ENCODE measurements around the gene LPP. TPM values are rescaled to one million over a fixed set of nuclear protein-coding genes. Genes with fewer than 3 reads are reported as not detected.
A peak's percentile ranks its signal among the peaks of the same experiment; 100 is the strongest.

Gene LPP
- total RNA-seq, 3 donors from 2014 or later (not counting 1 experiment from before 2014, with no cell fraction given) = 137 to 163 (median 149) TPM

GRCh38 chr3:188335656-188336055 is 181.7 kb downstream of the LPP start:
- H3K9me3 ChIP-seq (ENCODE audit: control insufficient read depth, insufficient read depth, low read length) = no peaks in the 10 kb centered on the region
- Mint-ChIP-seq H3K27ac (no peak overlapping the region), H3K9me3 (no peaks in the 10 kb centered on the region), H3K4me1 (peaks cover 40 to 59% of the 10 kb centered on the region in 2 donors), H3K4me3 (no peak overlapping the region), H3K36me3 (no peaks in the 10 kb centered on the region), H3K27me3 (ENCODE audit: low read depth in 2 of 2) (peaks cover 0 to 9% of the 10 kb centered on the region in 2 donors)
- intact Hi-C loops (cut with micrococcal nuclease) = no loop called here
- TF ChIP-seq CTCF (IDR thresholded peaks at IDR 0.05) = no peak
- H3K27ac ChIP-seq (ENCODE audit: low read length) = no peak overlapping the region
- H3K4me3 ChIP-seq (ENCODE audit: low read length) = no peak overlapping the region
- 100% methylated on average over 2 of the region's 3 CpGs for WGBS (ENCODE audit: insufficient coverage)
- ATAC-seq = no peak
- H3K4me1 ChIP-seq (ENCODE audit: control insufficient read depth, insufficient read depth, low read length) = peaks cover 7% of the 10 kb centered on the region
- H3K27me3 ChIP-seq (ENCODE audit: control insufficient read depth, insufficient read depth, low read length) = no peaks in the 10 kb centered on the region
- DNase-seq = no peak
- no peaks in the 10 kb centered on the region for H3K36me3 ChIP-seq (ENCODE audit: control insufficient read depth, insufficient read depth, low read length)

GRCh38 chr3:188336178-188336577 is 182.2 kb downstream of the LPP start:
- H3K36me3 Mint-ChIP-seq = no peaks in the 10 kb centered on the region
- peaks cover 0 to 9% of the 10 kb centered on the region in 2 donors for H3K27me3 Mint-ChIP-seq (ENCODE audit: low read depth in 2 of 2)
- TF ChIP-seq CTCF (IDR thresholded peaks at IDR 0.05) = no peak
- no peak overlapping the region for H3K27ac ChIP-seq (ENCODE audit: low read length)
- no peak for DNase-seq
- no peak overlapping the region for H3K4me3 Mint-ChIP-seq
- no peak for ATAC-seq
- H3K9me3 ChIP-seq (ENCODE audit: control insufficient read depth, insufficient read depth, low read length) = no peaks in the 10 kb centered on the region
- peaks cover 40 to 59% of the 10 kb centered on the region in 2 donors for H3K4me1 Mint-ChIP-seq
- H3K9me3 Mint-ChIP-seq = no peaks in the 10 kb centered on the region
- no peak overlapping the region for H3K27ac Mint-ChIP-seq
- H3K36me3 ChIP-seq (ENCODE audit: control insufficient read depth, insufficient read depth, low read length) = no peaks in the 10 kb centered on the region
- H3K27me3 ChIP-seq (ENCODE audit: control insufficient read depth, insufficient read depth, low read length) = no peaks in the 10 kb centered on the region
- intact Hi-C loops (cut with micrococcal nuclease) = no loop called here
- peaks cover 7% of the 10 kb centered on the region for H3K4me1 ChIP-seq (ENCODE audit: control insufficient read depth, insufficient read depth, low read length)
- no peak overlapping the region for H3K4me3 ChIP-seq (ENCODE audit: low read length)

GRCh38 chr3:188337232-188337631 is 183.3 kb downstream of the LPP start:
- DNase-seq = no peak
- peaks cover 0 to 9% of the 10 kb centered on the region in 2 donors for H3K27me3 Mint-ChIP-seq (ENCODE audit: low read depth in 2 of 2)
- no peak for ATAC-seq
- Histone ChIP-seq H3K36me3 (ENCODE audit: control insufficient read depth, insufficient read depth, low read length) (no peaks in the 10 kb centered on the region), H3K27ac (ENCODE audit: low read length) (no peak overlapping the region), H3K4me1 (ENCODE audit: control insufficient read depth, insufficient read depth, low read length) (peaks cover 7% of the 10 kb centered on the region), H3K27me3 (ENCODE audit: control insufficient read depth, insufficient read depth, low read length) (no peaks in the 10 kb centered on the region), H3K4me3 (ENCODE audit: low read length) (no peak overlapping the region), H3K9me3 (ENCODE audit: control insufficient read depth, insufficient read depth, low read length) (no peaks in the 10 kb centered on the region)
- no peaks in the 10 kb centered on the region for H3K9me3 Mint-ChIP-seq
- no peaks in the 10 kb centered on the region for H3K36me3 Mint-ChIP-seq
- peak overlapping the region in 1 of 2 donors; percentile 47 for H3K27ac Mint-ChIP-seq
- peaks cover 44 to 59% of the 10 kb centered on the region in 2 donors for H3K4me1 Mint-ChIP-seq
- intact Hi-C loops (cut with micrococcal nuclease) = no loop called here
- H3K4me3 Mint-ChIP-seq = no peak overlapping the region
- WGBS (ENCODE audit: insufficient coverage) = over 99% methylated on average over 4 of the region's 4 CpGs
- TF ChIP-seq CTCF (IDR thresholded peaks at IDR 0.05) = no peak

- Mint-ChIP-seq H3K4me1 (peaks cover 44 to 59% of the 10 kb centered on the region in 2 donors), H3K27me3 (ENCODE audit: low read depth in 2 of 2) (peaks cover 0 to 9% of the 10 kb centered on the region in 2 donors), H3K9me3 (no peaks in the 10 kb centered on the region), H3K36me3 (no peaks in the 10 kb centered on the region), H3K4me3 (no peak overlapping the region), H3K27ac (no peak overlapping the region)
- Histone ChIP-seq H3K9me3 (ENCODE audit: control insufficient read depth, insufficient read depth, low read length) (no peaks in the 10 kb centered on the region), H3K27me3 (ENCODE audit: control insufficient read depth, insufficient read depth, low read length) (no peaks in the 10 kb centered on the region), H3K27ac (ENCODE audit: low read length) (no peak overlapping the region), H3K4me3 (ENCODE audit: low read length) (no peak overlapping the region), H3K4me1 (ENCODE audit: control insufficient read depth, insufficient read depth, low read length) (peaks cover 7% of the 10 kb centered on the region), H3K36me3 (ENCODE audit: control insufficient read depth, insufficient read depth, low read length) (no peaks in the 10 kb centered on the region)
- no peak for DNase-seq
- ATAC-seq = no peak
- no peak for TF ChIP-seq CTCF (IDR thresholded peaks at IDR 0.05)
- intact Hi-C loops (cut with micrococcal nuclease) = no loop called here
These were observed 184.1 kb downstream of the LPP start for GRCh38 chr3:188338086-188338485.
